Natural killer cell treated with Interleukin-12 subunit alpha and Interleukin-12 subunit beta and Interleukin-15 and Interleukin-18, amount 100 ng/mL, for 72 hours (primary cell): ENCODE results near the gene C19orf47. TPM values are rescaled to one million over a fixed set of nuclear protein-coding genes. Genes with fewer than 3 reads are reported as not detected.
"Not testable (repeated sequence)": the region's sequence is repeated elsewhere in the genome, so short reads cannot be mapped to it uniquely, and the experiment has no call there.

Experiments used
- ATAC-seq, 2 donors: fragments of 150-1000 bp; cut with Tn5 transposase in 1 of 2; sonication (Bioruptor Pico), chemical (Tn5 transposase) in 1 of 2; 2 replicates each; pipeline ENCODE4 v1.10.0; 2021
- DNase-seq: peaks from one replicate; pipeline ENCODE4 v3.0.0; 2022; ENCODE audit warnings: low spot score
- H3K27ac Mint-ChIP-seq, 2 donors: 1 replicate in 1 of 2; 2 replicates in 1 of 2; pipeline ENCODE4 v1.8.0; 2022; ENCODE audit warnings: mixed read lengths in 2 of 2, mild to moderate bottlenecking in 1 of 2, moderate library complexity in 1 of 2
- H3K27me3 Mint-ChIP-seq, 2 donors: 1 replicate in 1 of 2; 2 replicates in 1 of 2; pipeline ENCODE4 v1.8.0; 2022; ENCODE audit warnings: mixed read lengths in 2 of 2
- H3K36me3 Mint-ChIP-seq: one replicate; pipeline ENCODE4 v1.8.0; 2022; ENCODE audit warnings: mixed read lengths
- H3K4me1 Mint-ChIP-seq, 2 donors: 1 replicate in 1 of 2; 2 replicates in 1 of 2; pipeline ENCODE4 v1.8.0; 2022; ENCODE audit warnings: low read depth in 2 of 2, mixed read lengths in 2 of 2, mild to moderate bottlenecking in 1 of 2
- H3K4me3 Mint-ChIP-seq: one replicate; pipeline ENCODE4 v1.8.0; 2022; ENCODE audit warnings: mixed read lengths
- H3K9me3 Mint-ChIP-seq: 2 replicates; pipeline ENCODE4 v1.8.0; 2022; ENCODE audit warnings: mixed read lengths
- total RNA-seq, 2 donors: library from RNA; stranded (reverse); gene quantifications; one replicate each; pipeline ENCODE4 v1.2.3, GENCODE V29; 2022

C19orf47 gene
- total RNA-seq, 2 donors from 2014 or later = 18.1 to 33.5 TPM

- DNase-seq (no peak), ATAC-seq (no peak)
- Mint-ChIP-seq H3K4me3 (no peak overlapping the region), H3K36me3 (no peaks in the 10 kb centered on the region), H3K27me3 (no peaks in the 10 kb centered on the region), H3K27ac (no peak overlapping the region), H3K4me1 (peaks cover 0 to 4% of the 10 kb centered on the region in 2 donors), H3K9me3 (no peaks in the 10 kb centered on the region)
Measured at GRCh38 chr19:40387155-40387554, 39.0 kb upstream of the C19orf47 start.

- DNase-seq (no peak), ATAC-seq (no peak)
- Mint-ChIP-seq H3K27me3 (no peaks in the 10 kb centered on the region), H3K9me3 (no peaks in the 10 kb centered on the region), H3K27ac (no peak overlapping the region), H3K36me3 (no peaks in the 10 kb centered on the region), H3K4me1 (peaks cover 0 to 4% of the 10 kb centered on the region in 2 donors), H3K4me3 (no peak overlapping the region)
Measured at GRCh38 chr19:40383668-40384248, 35.6 kb upstream of the C19orf47 start.

GRCh38 chr19:40381321-40381720, 33.1 kb upstream of the C19orf47 start:
- no peak overlapping the region for H3K27ac Mint-ChIP-seq
- DNase-seq (no peak), ATAC-seq (no peak)
- no peak overlapping the region for H3K4me3 Mint-ChIP-seq
- no peaks in the 10 kb centered on the region for H3K36me3 Mint-ChIP-seq
- H3K27me3 Mint-ChIP-seq = no peaks in the 10 kb centered on the region
- peaks cover 0 to 4% of the 10 kb centered on the region in 2 donors for H3K4me1 Mint-ChIP-seq
- H3K9me3 Mint-ChIP-seq = no peaks in the 10 kb centered on the region

GRCh38 chr19:40380199-40381037, 32.2 kb upstream of the C19orf47 start:
- H3K4me3 Mint-ChIP-seq = no peak overlapping the region
- ATAC-seq (no peak), DNase-seq (no peak)
- peaks cover 0 to 3% of the 10 kb centered on the region in 2 donors for H3K4me1 Mint-ChIP-seq
- no peak overlapping the region for H3K27ac Mint-ChIP-seq
- no peaks in the 10 kb centered on the region for H3K36me3 Mint-ChIP-seq
- H3K9me3 Mint-ChIP-seq = no peaks in the 10 kb centered on the region
- H3K27me3 Mint-ChIP-seq = no peaks in the 10 kb centered on the region

- no peaks in the 10 kb centered on the region for H3K27me3 Mint-ChIP-seq
- H3K9me3 Mint-ChIP-seq = no peaks in the 10 kb centered on the region
Measured at GRCh38 chr19:40379446-40380198, 31.4 kb upstream of the C19orf47 start.

GRCh38 chr19:40378509-40378908, 30.3 kb upstream of the C19orf47 start:
- H3K9me3 Mint-ChIP-seq = no peaks in the 10 kb centered on the region
- ATAC-seq = peak in 1 of 2 donors; percentile 33
- H3K27ac Mint-ChIP-seq = no peak overlapping the region
- peaks cover 0 to 4% of the 10 kb centered on the region in 2 donors for H3K4me1 Mint-ChIP-seq
- H3K36me3 Mint-ChIP-seq = no peaks in the 10 kb centered on the region
- no peak overlapping the region for H3K4me3 Mint-ChIP-seq
- no peaks in the 10 kb centered on the region for H3K27me3 Mint-ChIP-seq
- DNase-seq = no peak

More at GRCh38 chr19:40379446-40380198, 31.4 kb upstream of the C19orf47 start:
- Mint-ChIP-seq H3K27ac (no peak overlapping the region), H3K4me3 (no peak overlapping the region), H3K36me3 (no peaks in the 10 kb centered on the region), H3K4me1 (peaks cover 0 to 1% of the 10 kb centered on the region in 2 donors)
- ATAC-seq (no peak), DNase-seq (no peak)

GRCh38 chr19:40377876-40378385, 29.7 kb upstream of the C19orf47 start:
- ATAC-seq (no peak), DNase-seq (no peak)
- Mint-ChIP-seq H3K27ac (no peak overlapping the region), H3K4me3 (no peak overlapping the region), H3K4me1 (peaks cover 0 to 4% of the 10 kb centered on the region in 2 donors), H3K9me3 (no peaks in the 10 kb centered on the region), H3K36me3 (no peaks in the 10 kb centered on the region), H3K27me3 (no peaks in the 10 kb centered on the region)

- H3K27ac Mint-ChIP-seq = peak overlapping the region in 1 of 2 donors; percentile 58
- H3K4me3 Mint-ChIP-seq = no peak overlapping the region
- no peaks in the 10 kb centered on the region for H3K36me3 Mint-ChIP-seq
- ATAC-seq (no peak), DNase-seq (no peak)
- H3K9me3 Mint-ChIP-seq = no peaks in the 10 kb centered on the region
- H3K4me1 Mint-ChIP-seq = peaks cover 0 to 4% of the 10 kb centered on the region in 2 donors
- no peaks in the 10 kb centered on the region for H3K27me3 Mint-ChIP-seq
Measured at GRCh38 chr19:40376286-40376862, 28.2 kb upstream of the C19orf47 start.

GRCh38 chr19:40374084-40374483, 25.9 kb upstream of the C19orf47 start:
- no peak for DNase-seq
- H3K4me1 Mint-ChIP-seq = peaks cover 0 to 4% of the 10 kb centered on the region in 2 donors
- H3K4me3 Mint-ChIP-seq = no peak overlapping the region
- H3K27ac Mint-ChIP-seq = no peak overlapping the region
- no peaks in the 10 kb centered on the region for H3K36me3 Mint-ChIP-seq
- ATAC-seq = no peak
- H3K27me3 Mint-ChIP-seq = no peaks in the 10 kb centered on the region
- H3K9me3 Mint-ChIP-seq = no peaks in the 10 kb centered on the region

GRCh38 chr19:40371802-40372122, 23.6 kb upstream of the C19orf47 start:
- peaks cover 0 to 7% of the 10 kb centered on the region in 2 donors for H3K4me1 Mint-ChIP-seq
- H3K36me3 Mint-ChIP-seq = no peaks in the 10 kb centered on the region
- no peak overlapping the region for H3K4me3 Mint-ChIP-seq

GRCh38 chr19:40370997-40371801, 23.0 kb upstream of the C19orf47 start:
- no peak overlapping the region for H3K4me3 Mint-ChIP-seq
- ATAC-seq (no peak), DNase-seq (no peak)
- peaks cover 0 to 7% of the 10 kb centered on the region in 2 donors for H3K4me1 Mint-ChIP-seq
- no peaks in the 10 kb centered on the region for H3K36me3 Mint-ChIP-seq
- H3K27me3 Mint-ChIP-seq = no peaks in the 10 kb centered on the region
- no peak overlapping the region for H3K27ac Mint-ChIP-seq
- no peaks in the 10 kb centered on the region for H3K9me3 Mint-ChIP-seq

More at GRCh38 chr19:40371802-40372122, 23.6 kb upstream of the C19orf47 start:
- no peak for ATAC-seq
- Mint-ChIP-seq H3K27ac (no peak overlapping the region), H3K9me3 (no peaks in the 10 kb centered on the region), H3K27me3 (no peaks in the 10 kb centered on the region)
- no peak for DNase-seq

- not testable (repeated sequence) for DNase-seq, ATAC-seq, H3K36me3 Mint-ChIP-seq, H3K4me3 Mint-ChIP-seq, H3K4me1 Mint-ChIP-seq, H3K27ac Mint-ChIP-seq, H3K9me3 Mint-ChIP-seq, H3K27me3 Mint-ChIP-seq
Measured at GRCh38 chr19:40370253-40370652, 22.1 kb upstream of the C19orf47 start.

GRCh38 chr19:40369797-40370196, 21.6 kb upstream of the C19orf47 start:
- Mint-ChIP-seq H3K27me3 (no peaks in the 10 kb centered on the region), H3K27ac (no peak overlapping the region), H3K9me3 (no peaks in the 10 kb centered on the region), H3K4me1 (peaks cover 7 to 14% of the 10 kb centered on the region in 2 donors), H3K4me3 (no peak overlapping the region), H3K36me3 (no peaks in the 10 kb centered on the region)
- ATAC-seq (no peak), DNase-seq (no peak)
